Measurements from ENCODE around the gene EXPH5. TPM values are rescaled to one million over a fixed set of nuclear protein-coding genes. Genes with fewer than 3 reads are reported as not detected.
"Not testable (repeated sequence)": the region's sequence is repeated elsewhere in the genome, so short reads cannot be mapped to it uniquely, and the experiment has no call there.

EXPH5 gene
- total RNA-seq, 1 donor from 2014 or later: 0.65 TPM

- Mint-ChIP-seq H3K36me3 (ENCODE audit: low read depth) (no peaks in the 10 kb centered on the region), H3K9me3 (no peaks in the 10 kb centered on the region), H3K4me1 (ENCODE audit: low read depth) (peaks cover 10% of the 10 kb centered on the region), H3K27me3 (ENCODE audit: insufficient read depth) (peaks cover 9% of the 10 kb centered on the region), H3K27ac (no peak overlapping the region), H3K4me3 (no peak overlapping the region)
- intact Hi-C loops (cut with micrococcal nuclease): no loop called here
- DNase-seq (ENCODE audit: low spot score): no peak
Observed at GRCh38 chr11:108618529-108618928, 25.0 kb upstream of the EXPH5 start.

DNA sequence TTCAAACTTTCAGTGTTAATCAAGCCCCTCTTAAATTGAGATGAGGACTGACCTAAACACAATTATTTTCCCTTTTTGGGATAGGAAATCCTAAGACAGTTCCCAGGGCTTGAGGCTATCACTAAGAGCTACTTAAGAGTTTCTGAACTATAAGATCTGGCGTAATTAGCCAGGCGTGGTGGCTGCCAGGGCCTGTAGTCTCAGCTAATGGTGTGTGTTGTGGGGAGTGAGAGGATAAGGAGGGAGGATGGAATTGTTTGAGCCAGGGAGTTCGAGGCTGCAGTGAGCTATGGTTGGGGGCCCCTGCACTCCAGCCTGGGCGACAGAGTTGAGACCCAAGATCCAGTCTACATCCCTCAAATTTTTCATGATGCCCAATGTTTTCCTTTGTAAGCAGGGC is 23.5 kb upstream of the EXPH5 start:
- H3K27me3 Mint-ChIP-seq (ENCODE audit: insufficient read depth): peaks cover 9% of the 10 kb centered on the region
- intact Hi-C loops (cut with micrococcal nuclease): no loop called here
- DNase-seq (ENCODE audit: low spot score): no peak
- H3K27ac Mint-ChIP-seq: no peak overlapping the region
- H3K36me3 Mint-ChIP-seq (ENCODE audit: low read depth): no peaks in the 10 kb centered on the region
- H3K4me3 Mint-ChIP-seq: no peak overlapping the region
- no peaks in the 10 kb centered on the region for H3K9me3 Mint-ChIP-seq
- peaks cover 10% of the 10 kb centered on the region for H3K4me1 Mint-ChIP-seq (ENCODE audit: low read depth)

- H3K27me3 Mint-ChIP-seq (ENCODE audit: insufficient read depth): peaks cover 9% of the 10 kb centered on the region
Observed at GRCh38 chr11:108616549-108616948, 23.0 kb upstream of the EXPH5 start.

GRCh38 chr11:108614086-108614485 is 20.5 kb upstream of the EXPH5 start:
- Mint-ChIP-seq H3K4me1 (ENCODE audit: low read depth) (no peaks in the 10 kb centered on the region), H3K4me3 (no peak overlapping the region), H3K36me3 (ENCODE audit: low read depth) (no peaks in the 10 kb centered on the region), H3K9me3 (no peaks in the 10 kb centered on the region), H3K27me3 (ENCODE audit: insufficient read depth) (peaks cover 8% of the 10 kb centered on the region), H3K27ac (no peak overlapping the region)
- intact Hi-C loops (cut with micrococcal nuclease): no loop called here
- DNase-seq (ENCODE audit: low spot score): no peak

More at GRCh38 chr11:108616549-108616948, 23.0 kb upstream of the EXPH5 start:
- Mint-ChIP-seq H3K9me3 (no peaks in the 10 kb centered on the region), H3K27ac (no peak overlapping the region), H3K4me1 (ENCODE audit: low read depth) (peaks cover 8% of the 10 kb centered on the region), H3K36me3 (ENCODE audit: low read depth) (no peaks in the 10 kb centered on the region), H3K4me3 (no peak overlapping the region)
- DNase-seq (ENCODE audit: low spot score): no peak
- intact Hi-C loops (cut with micrococcal nuclease): no loop called here

- H3K9me3 Mint-ChIP-seq: no peaks in the 10 kb centered on the region
- no peak overlapping the region for H3K27ac Mint-ChIP-seq
- no peak overlapping the region for H3K4me3 Mint-ChIP-seq
- peaks cover 9% of the 10 kb centered on the region for H3K27me3 Mint-ChIP-seq (ENCODE audit: insufficient read depth)
- DNase-seq (ENCODE audit: low spot score): no peak
- H3K4me1 Mint-ChIP-seq (ENCODE audit: low read depth): no peaks in the 10 kb centered on the region
- intact Hi-C loops (cut with micrococcal nuclease): no loop called here
- no peaks in the 10 kb centered on the region for H3K36me3 Mint-ChIP-seq (ENCODE audit: low read depth)
Observed at GRCh38 chr11:108609682-108610081, 16.1 kb upstream of the EXPH5 start.

- Mint-ChIP-seq H3K4me3 (no peak overlapping the region), H3K27ac (no peak overlapping the region), H3K27me3 (ENCODE audit: insufficient read depth) (peaks cover 6% of the 10 kb centered on the region), H3K9me3 (no peaks in the 10 kb centered on the region), H3K36me3 (ENCODE audit: low read depth) (no peaks in the 10 kb centered on the region), H3K4me1 (ENCODE audit: low read depth) (no peaks in the 10 kb centered on the region)
- no peak for DNase-seq (ENCODE audit: low spot score)
- intact Hi-C loops (cut with micrococcal nuclease): no loop called here
Observed at GRCh38 chr11:108608548-108608947, 15.0 kb upstream of the EXPH5 start.

- DNase-seq (ENCODE audit: low spot score): no peak
- no peak overlapping the region for H3K27ac Mint-ChIP-seq
- no peaks in the 10 kb centered on the region for H3K36me3 Mint-ChIP-seq (ENCODE audit: low read depth)
- intact Hi-C loops (cut with micrococcal nuclease): no loop called here
- H3K9me3 Mint-ChIP-seq: no peaks in the 10 kb centered on the region
- no peak overlapping the region for H3K4me3 Mint-ChIP-seq
- H3K27me3 Mint-ChIP-seq (ENCODE audit: insufficient read depth): peaks cover 9% of the 10 kb centered on the region
- H3K4me1 Mint-ChIP-seq (ENCODE audit: low read depth): no peaks in the 10 kb centered on the region
Observed at GRCh38 chr11:108606495-108607160, 13.1 kb upstream of the EXPH5 start.

GRCh38 chr11:108606070-108606469 is 12.5 kb upstream of the EXPH5 start:
- intact Hi-C loops (cut with micrococcal nuclease): no loop called here
- Mint-ChIP-seq H3K4me1 (ENCODE audit: low read depth) (no peaks in the 10 kb centered on the region), H3K4me3 (no peak overlapping the region), H3K36me3 (ENCODE audit: low read depth) (no peaks in the 10 kb centered on the region), H3K27ac (no peak overlapping the region), H3K9me3 (no peaks in the 10 kb centered on the region), H3K27me3 (ENCODE audit: insufficient read depth) (peaks cover 11% of the 10 kb centered on the region)
- no peak for DNase-seq (ENCODE audit: low spot score)

- H3K9me3 Mint-ChIP-seq; DNase-seq (ENCODE audit: low spot score); H3K4me1 Mint-ChIP-seq (ENCODE audit: low read depth); H3K4me3 Mint-ChIP-seq; H3K27ac Mint-ChIP-seq; intact Hi-C loops (cut with micrococcal nuclease); H3K36me3 Mint-ChIP-seq (ENCODE audit: low read depth): not testable (repeated sequence)
- H3K27me3 Mint-ChIP-seq (ENCODE audit: insufficient read depth): peaks cover 16% of the 10 kb centered on the region
Observed at GRCh38 chr11:108602818-108603217, 9.2 kb upstream of the EXPH5 start.

DNA sequence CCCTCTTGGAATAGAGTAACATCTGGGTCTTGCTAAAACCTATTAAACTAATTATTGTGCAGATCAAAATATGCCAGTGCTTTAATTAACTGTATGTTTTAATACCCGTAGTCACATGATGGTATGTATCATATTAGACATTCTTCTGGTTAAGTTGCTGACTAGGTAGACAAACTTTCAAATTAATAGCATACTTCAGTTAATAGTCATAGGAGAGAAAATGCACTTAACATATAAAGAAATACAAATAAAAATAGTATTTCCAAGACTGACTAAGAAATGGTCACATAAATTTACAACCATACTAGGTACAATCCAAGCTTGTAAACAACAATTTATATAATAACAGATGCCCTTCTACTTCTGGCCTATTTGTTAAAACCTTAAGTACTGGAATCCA is 7.6 kb upstream of the EXPH5 start:
- H3K4me1 Mint-ChIP-seq (ENCODE audit: low read depth): no peaks in the 10 kb centered on the region
- peaks cover 21% of the 10 kb centered on the region for H3K27me3 Mint-ChIP-seq (ENCODE audit: insufficient read depth)
- no peak overlapping the region for H3K27ac Mint-ChIP-seq
- H3K4me3 Mint-ChIP-seq: no peak overlapping the region
- no peak for DNase-seq (ENCODE audit: low spot score)
- no peaks in the 10 kb centered on the region for H3K36me3 Mint-ChIP-seq (ENCODE audit: low read depth)
- no peaks in the 10 kb centered on the region for H3K9me3 Mint-ChIP-seq
- intact Hi-C loops (cut with micrococcal nuclease): no loop called here

GRCh38 chr11:108599978-108600377 is 6.4 kb upstream of the EXPH5 start:
- intact Hi-C loops (cut with micrococcal nuclease): no loop called here
- no peak for DNase-seq (ENCODE audit: low spot score)
- Mint-ChIP-seq H3K27ac (no peak overlapping the region), H3K9me3 (no peaks in the 10 kb centered on the region), H3K27me3 (ENCODE audit: insufficient read depth) (peaks cover 28% of the 10 kb centered on the region), H3K36me3 (ENCODE audit: low read depth) (no peaks in the 10 kb centered on the region), H3K4me1 (ENCODE audit: low read depth) (no peaks in the 10 kb centered on the region), H3K4me3 (no peak overlapping the region)

DNA sequence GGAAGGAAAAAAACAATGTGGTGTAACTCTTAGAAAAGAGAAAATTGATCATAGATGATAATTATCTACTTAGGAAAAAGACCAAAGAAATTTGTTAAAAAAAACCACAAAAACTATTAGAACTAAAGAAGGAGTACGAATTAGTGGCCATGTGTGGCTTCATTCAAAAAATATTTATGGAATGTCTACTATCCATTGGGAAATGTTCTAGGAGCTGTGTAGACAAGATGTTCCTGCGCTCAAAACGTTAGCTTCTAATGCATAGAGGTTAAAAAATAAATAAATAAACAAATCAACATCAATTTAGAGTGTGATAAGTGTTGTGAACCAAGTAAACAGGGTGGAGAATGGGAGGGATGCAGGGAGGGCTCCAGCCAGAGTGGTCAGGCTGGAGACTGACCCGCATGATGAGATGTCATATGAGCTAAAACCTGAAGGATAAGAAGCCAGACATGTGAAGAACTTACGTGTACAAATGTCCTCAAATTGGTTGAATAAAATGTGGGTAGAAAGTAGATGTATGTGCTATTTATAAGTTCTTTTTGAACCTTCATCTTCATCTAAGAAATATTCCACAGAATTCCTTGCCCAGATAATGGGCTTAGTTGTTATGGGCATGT is 4.3 kb upstream of the EXPH5 start:
- H3K4me3 Mint-ChIP-seq: no peak overlapping the region
- no peaks in the 10 kb centered on the region for H3K36me3 Mint-ChIP-seq (ENCODE audit: low read depth)
- H3K27ac Mint-ChIP-seq: no peak overlapping the region
- intact Hi-C loops (cut with micrococcal nuclease): no loop called here
- DNase-seq (ENCODE audit: low spot score): no peak
- no peaks in the 10 kb centered on the region for H3K9me3 Mint-ChIP-seq
- H3K4me1 Mint-ChIP-seq (ENCODE audit: low read depth): peaks cover 11% of the 10 kb centered on the region
- H3K27me3 Mint-ChIP-seq (ENCODE audit: insufficient read depth): peaks cover 35% of the 10 kb centered on the region

- Mint-ChIP-seq H3K4me1 (ENCODE audit: low read depth) (peaks cover 23% of the 10 kb centered on the region), H3K27ac (no peak overlapping the region), H3K27me3 (ENCODE audit: insufficient read depth) (peaks cover 39% of the 10 kb centered on the region), H3K4me3 (no peak overlapping the region), H3K36me3 (ENCODE audit: low read depth) (no peaks in the 10 kb centered on the region), H3K9me3 (no peaks in the 10 kb centered on the region)
- DNase-seq (ENCODE audit: low spot score): no peak
- intact Hi-C loops (cut with micrococcal nuclease): no loop called here
Observed at GRCh38 chr11:108596701-108597100, 3.1 kb upstream of the EXPH5 start.

All from activated T-helper 1 cell treated with anti-CD3 and anti-CD28 coated beads, Interleukin-12 subunit alpha, Interleukin-12 subunit beta, Interleukin-2, Interleukin-4 antibody, amounts not matched to agents 30 ng/mL and 10 ng/mL and 1 ng/mL, durations not matched to agents 14 hours and 24 hours and 36 hours (primary cell).